Measurements from ENCODE around the gene AKAP1.
"Not testable (repeated sequence)": the region's sequence is repeated elsewhere in the genome, so short reads cannot be mapped to it uniquely, and the experiment has no call there.

AKAP1 gene

DNA sequence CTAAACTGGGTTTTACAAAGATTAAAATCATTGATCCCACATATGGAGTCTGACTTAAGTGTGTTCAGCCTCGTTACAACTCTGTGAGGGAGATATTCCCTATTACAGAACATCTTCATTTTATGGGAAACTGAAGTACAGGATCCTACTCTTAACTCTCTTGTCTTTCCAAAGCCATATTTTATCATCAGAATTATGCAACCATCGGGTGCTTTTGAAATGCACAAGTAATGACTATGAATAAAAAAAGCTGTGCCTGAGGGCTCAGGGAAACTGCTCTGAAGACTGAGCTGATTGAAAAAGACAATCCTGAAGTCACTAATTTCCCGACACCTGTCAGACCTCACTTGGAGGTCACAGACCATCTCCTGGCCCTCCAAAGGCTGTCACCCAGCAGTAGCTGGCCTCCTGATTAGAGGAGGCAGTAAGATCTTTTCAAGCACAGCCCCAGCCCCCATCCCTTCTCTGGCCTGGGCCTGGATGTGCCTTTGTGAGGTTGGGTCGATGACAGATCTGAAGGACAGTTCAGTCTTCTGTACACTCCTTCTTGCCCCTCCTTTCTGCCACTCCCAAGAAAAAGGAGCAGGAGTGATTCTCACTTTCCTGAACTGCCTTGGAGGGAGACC, 5.6 kb downstream of the AKAP1 start:
- H3K9me3 Mint-ChIP-seq, result no peaks in the 10 kb centered on the region
- H3K27me3 Mint-ChIP-seq, result no peaks in the 10 kb centered on the region
- peaks cover 48% of the 10 kb centered on the region for H3K4me1 Mint-ChIP-seq

DNA sequence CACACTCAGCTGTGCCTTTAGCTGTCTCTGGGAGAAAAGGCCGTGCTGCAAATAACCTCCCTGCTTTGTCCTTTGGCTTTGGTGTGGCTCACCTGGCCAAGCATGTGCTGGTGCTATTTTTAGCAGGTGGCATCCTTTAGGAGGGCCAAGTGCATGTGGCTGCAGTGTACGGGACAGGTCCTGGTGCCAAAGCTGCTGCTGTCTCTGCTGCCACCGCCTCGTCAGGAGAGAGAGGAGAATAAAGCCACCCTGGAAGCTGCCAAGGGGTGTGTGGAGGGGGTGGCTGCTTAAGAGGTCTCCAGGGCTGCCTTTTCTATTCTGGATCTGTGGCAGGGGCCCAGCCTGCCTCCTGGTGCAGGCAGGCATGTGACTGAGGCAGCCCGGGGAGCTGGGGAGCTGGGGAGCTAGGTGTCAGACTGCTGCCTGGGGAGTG, 6.2 kb downstream of the AKAP1 start:
- peaks cover 11% of the 10 kb centered on the region for H3K36me3 Mint-ChIP-seq
- H3K27ac Mint-ChIP-seq, result no peak overlapping the region
- no peak overlapping the region for H3K4me3 Mint-ChIP-seq
- H3K4me1 Mint-ChIP-seq, result peaks cover 47% of the 10 kb centered on the region
- H3K27me3 Mint-ChIP-seq, result no peaks in the 10 kb centered on the region
- ATAC-seq, result no peak
- H3K9me3 Mint-ChIP-seq, result no peaks in the 10 kb centered on the region

More for the DNA sequence above, 5.6 kb downstream of the AKAP1 start:
- H3K4me3 Mint-ChIP-seq, result no peak overlapping the region
- H3K27ac Mint-ChIP-seq, result no peak overlapping the region
- H3K36me3 Mint-ChIP-seq, result peaks cover 11% of the 10 kb centered on the region
- no peak for ATAC-seq

DNA sequence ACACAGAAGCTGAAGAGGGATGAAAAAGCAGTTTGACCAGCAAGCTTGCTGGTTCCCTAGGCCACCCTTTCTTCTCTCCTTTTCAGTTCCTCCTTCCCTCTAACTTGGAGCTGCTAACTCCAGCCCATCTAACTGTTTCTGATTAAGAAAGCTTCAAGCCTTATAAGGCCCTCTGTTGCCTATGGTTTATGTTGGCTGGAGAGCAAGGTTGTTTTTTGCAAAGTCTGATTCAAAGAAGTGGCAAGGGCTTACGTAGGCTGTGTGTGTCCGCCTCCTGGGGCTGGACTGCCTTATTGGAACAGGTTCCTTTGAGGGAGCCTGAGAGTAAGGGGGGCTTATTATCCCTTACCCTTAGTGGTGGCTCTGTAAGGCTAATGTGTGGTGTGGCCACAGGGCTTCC, 7.1 kb downstream of the AKAP1 start:
- H3K36me3 Mint-ChIP-seq, result peaks cover 11% of the 10 kb centered on the region
- no peak overlapping the region for H3K27ac Mint-ChIP-seq
- no peaks in the 10 kb centered on the region for H3K27me3 Mint-ChIP-seq
- no peak overlapping the region for H3K4me3 Mint-ChIP-seq
- peaks cover 37% of the 10 kb centered on the region for H3K4me1 Mint-ChIP-seq
- peak; percentile 58 for ATAC-seq
- no peaks in the 10 kb centered on the region for H3K9me3 Mint-ChIP-seq

DNA sequence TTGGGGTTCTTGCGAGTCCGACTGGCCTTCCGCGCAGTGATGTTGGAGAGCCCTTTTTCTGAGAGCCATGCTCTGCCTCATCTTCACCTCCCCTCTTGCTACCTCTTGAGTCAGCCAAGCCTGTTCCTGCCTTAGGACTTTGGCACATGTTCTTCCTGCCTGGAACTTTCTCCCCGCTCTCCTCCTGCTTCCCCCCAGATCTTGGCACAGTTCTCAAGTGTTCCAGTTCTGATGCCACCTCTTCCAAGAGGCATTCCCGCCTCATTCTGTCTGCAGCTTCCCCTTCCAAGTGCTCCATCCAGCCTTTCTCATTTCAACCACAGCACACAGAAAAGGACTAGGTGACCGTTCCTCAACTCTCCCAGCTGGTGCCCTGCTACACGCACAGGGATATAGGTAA, 7.7 kb downstream of the AKAP1 start:
- H3K27me3 Mint-ChIP-seq, result no peaks in the 10 kb centered on the region
- no peaks in the 10 kb centered on the region for H3K9me3 Mint-ChIP-seq
- ATAC-seq, result no peak
- H3K4me3 Mint-ChIP-seq, result no peak overlapping the region
- H3K36me3 Mint-ChIP-seq, result peaks cover 11% of the 10 kb centered on the region
- no peak overlapping the region for H3K27ac Mint-ChIP-seq
- peaks cover 31% of the 10 kb centered on the region for H3K4me1 Mint-ChIP-seq

DNA sequence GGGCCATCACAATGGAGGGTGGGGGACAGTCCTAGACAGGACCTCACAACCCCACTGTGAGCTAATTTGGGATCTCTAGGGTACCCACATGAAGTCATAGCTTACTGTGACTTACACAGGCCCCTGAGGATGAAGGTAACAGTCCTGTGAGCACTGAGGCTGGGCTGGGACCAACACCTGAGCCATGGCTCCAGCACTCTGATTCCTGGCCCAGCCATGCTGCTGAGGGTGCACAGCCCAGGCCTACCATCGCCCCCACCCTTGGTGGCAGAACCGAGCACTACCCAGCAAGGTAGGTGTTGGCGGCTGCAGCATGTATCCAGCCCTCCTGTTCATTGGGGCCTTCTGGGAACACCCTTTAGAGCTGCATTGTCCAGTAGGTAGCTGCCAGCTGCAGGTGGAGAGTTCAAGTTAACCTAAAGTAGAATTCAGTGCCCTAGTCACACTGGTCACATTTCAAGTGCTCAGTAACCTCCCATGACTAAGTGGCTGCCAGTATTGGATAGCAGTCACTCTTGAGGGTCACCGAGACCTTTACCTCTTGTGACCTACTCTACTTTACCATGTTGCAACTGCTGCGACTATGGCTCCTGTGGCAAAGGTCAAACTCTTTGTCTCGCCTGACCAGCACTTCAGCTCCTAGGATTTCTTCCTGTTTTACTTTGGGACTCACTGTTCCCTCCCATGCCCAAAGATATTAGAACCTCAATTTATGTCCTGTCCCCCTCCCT, 11.6 kb downstream of the AKAP1 start:
- Mint-ChIP-seq H3K4me1 (peaks cover 44% of the 10 kb centered on the region), H3K4me3 (no peak overlapping the region), H3K9me3 (no peaks in the 10 kb centered on the region), H3K27me3 (no peaks in the 10 kb centered on the region), H3K27ac (no peak overlapping the region), H3K36me3 (peaks cover 16% of the 10 kb centered on the region)
- ATAC-seq, result no peak

DNA sequence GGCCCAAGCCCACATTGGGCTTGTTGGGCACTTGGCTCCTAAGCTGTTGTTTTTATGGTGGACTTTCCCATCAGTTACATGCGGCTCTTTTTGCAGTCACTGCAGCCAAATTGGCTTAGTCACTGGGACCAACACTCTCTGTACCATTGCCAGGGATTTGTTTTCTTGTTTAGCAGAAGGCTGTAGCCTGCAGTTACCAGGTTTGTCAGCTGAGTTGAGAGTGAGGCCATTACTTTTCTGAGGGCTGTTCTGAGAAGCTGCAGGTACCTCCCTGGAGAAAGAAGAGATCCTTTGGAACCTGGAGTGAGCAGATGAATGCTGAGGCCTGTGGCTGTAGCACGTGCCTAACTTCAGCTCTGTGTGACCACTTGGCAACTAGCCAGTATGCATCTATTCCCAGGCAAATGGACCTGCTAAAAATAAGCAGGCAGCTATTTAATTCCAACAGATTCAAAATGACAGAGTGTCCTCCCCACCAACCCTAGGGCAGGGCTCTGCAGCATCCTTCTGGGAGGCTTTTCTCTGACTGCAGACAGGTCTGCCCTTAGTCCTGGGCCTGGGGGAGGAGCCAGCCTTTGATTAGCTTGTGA, 12.9 kb downstream of the AKAP1 start:
- Mint-ChIP-seq H3K27me3 (no peaks in the 10 kb centered on the region), H3K27ac (no peak overlapping the region), H3K4me1 (peaks cover 51% of the 10 kb centered on the region), H3K9me3 (no peaks in the 10 kb centered on the region), H3K36me3 (peaks cover 13% of the 10 kb centered on the region), H3K4me3 (no peak overlapping the region)
- no peak for ATAC-seq

DNA sequence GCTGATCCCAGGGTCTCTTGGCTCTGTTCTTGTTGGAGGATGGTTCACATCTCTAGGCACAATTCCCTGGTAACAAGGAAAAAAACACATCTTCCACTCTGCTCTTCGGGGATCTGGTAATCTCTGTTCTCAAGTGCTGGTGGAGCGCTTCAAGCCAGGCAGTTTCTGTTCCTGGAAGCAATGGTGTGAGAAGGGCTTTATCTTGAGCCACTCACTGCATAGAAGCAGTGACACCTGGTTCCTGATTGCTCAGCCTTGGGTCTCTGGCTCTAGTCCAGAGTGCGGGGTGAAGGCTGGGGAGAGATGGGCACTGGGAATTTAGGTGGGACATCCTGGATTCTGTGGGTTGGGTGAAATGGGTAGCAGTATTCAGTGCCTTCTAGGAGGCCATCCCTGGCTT, 14.1 kb downstream of the AKAP1 start:
- Mint-ChIP-seq H3K9me3 (no peaks in the 10 kb centered on the region), H3K36me3 (peaks cover 6% of the 10 kb centered on the region), H3K4me1 (peaks cover 40% of the 10 kb centered on the region), H3K27ac (peak overlapping the region; percentile 22), H3K4me3 (no peak overlapping the region), H3K27me3 (no peaks in the 10 kb centered on the region)
- ATAC-seq, result peak; percentile 86

DNA sequence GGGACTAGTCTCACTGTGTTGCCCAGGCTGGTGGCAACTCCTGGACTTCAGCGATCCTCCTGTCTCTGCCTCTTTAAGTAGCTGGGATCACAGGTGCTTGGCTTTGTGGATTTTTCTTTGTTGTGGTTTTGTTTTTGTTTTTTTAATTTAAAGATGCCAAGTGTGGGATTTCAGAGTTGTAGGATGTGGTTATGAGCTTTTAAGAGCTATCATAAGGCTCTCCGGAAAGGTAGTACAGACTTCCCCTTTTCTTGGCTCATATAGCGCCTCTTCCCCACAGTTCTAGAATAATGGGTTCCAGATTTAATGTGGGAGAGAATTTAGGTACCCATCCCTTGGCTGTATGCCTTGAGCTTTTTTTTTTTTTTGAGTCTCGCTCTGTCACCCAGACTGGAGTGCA, 17.1 kb downstream of the AKAP1 start:
- Mint-ChIP-seq H3K27me3 (no peaks in the 10 kb centered on the region), H3K9me3 (no peaks in the 10 kb centered on the region), H3K4me1 (peaks cover 39% of the 10 kb centered on the region), H3K36me3 (peaks cover 23% of the 10 kb centered on the region), H3K27ac (no peak overlapping the region), H3K4me3 (no peak overlapping the region)
- ATAC-seq, result no peak

DNA sequence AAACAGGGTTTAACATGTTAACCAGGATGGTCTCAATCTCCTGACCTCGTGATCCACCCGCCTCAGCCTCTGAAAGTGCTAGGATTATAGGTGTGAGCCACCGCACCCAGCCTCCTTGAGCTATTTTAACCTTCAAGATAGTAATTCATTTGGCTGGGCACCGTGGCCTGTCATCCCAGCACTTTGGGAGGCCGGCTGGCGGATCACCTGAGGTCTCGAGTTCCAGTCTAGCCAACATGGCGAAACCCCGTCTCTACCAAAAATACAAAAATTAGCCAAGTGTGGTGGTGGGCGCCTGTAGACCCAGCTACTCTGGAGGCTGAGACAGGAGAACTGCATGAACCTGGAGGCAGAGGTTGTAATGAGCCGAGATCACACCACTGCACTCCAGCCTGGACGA, 17.6 kb downstream of the AKAP1 start:
- peaks cover 39% of the 10 kb centered on the region for H3K4me1 Mint-ChIP-seq
- H3K27me3 Mint-ChIP-seq, ATAC-seq, H3K27ac Mint-ChIP-seq, H3K9me3 Mint-ChIP-seq, H3K4me3 Mint-ChIP-seq: not testable (repeated sequence)
- H3K36me3 Mint-ChIP-seq, result peaks cover 23% of the 10 kb centered on the region

DNA sequence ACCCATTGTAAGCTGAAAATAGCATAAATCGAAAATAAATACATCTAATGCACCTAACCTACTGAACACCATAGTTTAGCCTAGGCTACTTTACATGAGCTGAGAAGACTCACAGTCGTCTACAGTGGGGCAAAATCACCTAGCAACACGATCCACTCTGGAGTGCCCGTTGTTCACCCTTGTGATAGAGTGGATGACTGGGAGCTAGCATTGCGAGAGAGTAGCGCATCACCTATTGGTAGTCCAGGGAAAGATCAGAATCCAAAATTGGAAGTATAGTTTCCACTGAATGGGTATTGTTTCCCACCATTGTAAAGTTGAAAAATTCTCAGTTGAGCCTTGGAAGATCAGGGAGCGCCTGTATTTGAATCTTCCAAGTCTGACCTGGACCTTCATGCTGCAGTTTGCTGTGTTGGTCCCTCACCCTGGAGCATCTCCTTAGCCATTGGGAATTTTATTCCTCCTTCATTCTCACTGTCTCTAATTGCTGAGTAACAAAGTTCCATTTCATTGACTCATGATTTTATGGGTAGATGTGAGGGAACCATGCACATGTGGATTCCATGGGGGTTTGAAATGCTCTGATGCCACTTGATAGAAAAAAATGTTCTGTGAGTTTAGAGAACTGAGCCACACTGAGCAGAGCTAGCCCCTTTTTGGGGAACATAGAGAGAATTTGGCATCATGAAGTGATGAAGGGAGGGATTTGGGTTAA, 19.6 kb downstream of the AKAP1 start:
- Mint-ChIP-seq H3K36me3 (peaks cover 18% of the 10 kb centered on the region), H3K27ac (no peak overlapping the region), H3K4me1 (peaks cover 23% of the 10 kb centered on the region)

DNA sequence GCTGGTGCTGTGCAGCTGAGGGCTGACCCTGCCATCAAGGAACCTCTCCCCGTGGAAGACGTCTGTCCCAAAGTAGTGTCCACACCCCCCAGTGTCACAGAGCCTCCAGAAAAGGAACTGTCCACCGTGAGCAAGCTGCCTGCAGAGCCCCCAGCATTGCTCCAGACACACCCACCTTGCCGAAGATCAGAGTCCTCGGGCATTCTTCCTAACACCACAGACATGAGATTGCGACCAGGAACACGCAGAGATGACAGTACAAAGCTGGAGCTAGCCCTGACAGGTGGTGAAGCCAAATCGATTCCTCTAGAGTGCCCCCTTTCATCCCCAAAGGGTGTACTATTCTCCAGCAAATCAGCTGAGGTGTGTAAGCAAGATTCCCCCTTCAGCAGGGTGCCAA, 20.5 kb downstream of the AKAP1 start:
- no peak for ATAC-seq
- peaks cover 18% of the 10 kb centered on the region for H3K4me1 Mint-ChIP-seq
- H3K4me3 Mint-ChIP-seq, result no peak overlapping the region
- H3K27ac Mint-ChIP-seq, result peak overlapping the region; percentile 2
- no peaks in the 10 kb centered on the region for H3K9me3 Mint-ChIP-seq
- H3K27me3 Mint-ChIP-seq, result no peaks in the 10 kb centered on the region
- H3K36me3 Mint-ChIP-seq, result peaks cover 18% of the 10 kb centered on the region

More for the DNA sequence above, 19.6 kb downstream of the AKAP1 start:
- Mint-ChIP-seq H3K9me3 (no peaks in the 10 kb centered on the region), H3K27me3 (no peaks in the 10 kb centered on the region), H3K4me3 (no peak overlapping the region)
- ATAC-seq, result no peak

DNA sequence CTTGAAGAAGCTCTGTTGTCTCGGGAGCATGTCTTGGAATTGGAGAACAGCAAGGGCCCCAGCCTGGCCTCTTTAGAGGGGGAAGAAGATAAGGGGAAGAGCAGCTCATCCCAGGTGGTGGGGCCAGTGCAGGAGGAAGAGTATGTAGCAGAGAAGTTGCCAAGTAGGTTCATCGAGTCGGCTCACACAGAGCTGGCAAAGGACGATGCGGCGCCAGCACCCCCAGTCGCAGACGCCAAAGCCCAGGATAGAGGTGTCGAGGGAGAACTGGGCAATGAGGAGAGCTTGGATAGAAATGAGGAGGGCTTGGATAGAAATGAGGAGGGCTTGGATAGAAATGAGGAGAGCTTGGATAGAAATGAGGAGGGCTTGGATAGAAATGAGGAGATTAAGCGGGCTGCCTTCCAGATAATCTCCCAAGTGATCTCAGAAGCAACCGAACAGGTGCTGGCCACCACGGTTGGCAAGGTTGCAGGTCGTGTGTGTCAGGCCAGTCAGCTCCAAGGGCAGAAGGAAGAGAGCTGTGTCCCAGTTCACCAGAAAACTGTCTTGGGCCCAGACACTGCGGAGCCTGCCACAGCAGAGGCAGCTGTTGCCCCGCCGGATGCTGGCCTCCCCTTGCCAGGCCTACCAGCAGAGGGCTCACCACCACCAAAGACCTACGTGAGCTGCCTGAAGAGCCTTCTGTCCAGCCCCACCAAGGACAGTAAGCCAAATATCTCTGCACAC, 21.2 kb downstream of the AKAP1 start:
- Mint-ChIP-seq H3K4me1 (peaks cover 15% of the 10 kb centered on the region), H3K27ac (peak overlapping the region; percentile 2), H3K9me3 (no peaks in the 10 kb centered on the region), H3K27me3 (no peaks in the 10 kb centered on the region), H3K4me3 (no peak overlapping the region), H3K36me3 (peaks cover 20% of the 10 kb centered on the region)
- ATAC-seq, result no peak

DNA sequence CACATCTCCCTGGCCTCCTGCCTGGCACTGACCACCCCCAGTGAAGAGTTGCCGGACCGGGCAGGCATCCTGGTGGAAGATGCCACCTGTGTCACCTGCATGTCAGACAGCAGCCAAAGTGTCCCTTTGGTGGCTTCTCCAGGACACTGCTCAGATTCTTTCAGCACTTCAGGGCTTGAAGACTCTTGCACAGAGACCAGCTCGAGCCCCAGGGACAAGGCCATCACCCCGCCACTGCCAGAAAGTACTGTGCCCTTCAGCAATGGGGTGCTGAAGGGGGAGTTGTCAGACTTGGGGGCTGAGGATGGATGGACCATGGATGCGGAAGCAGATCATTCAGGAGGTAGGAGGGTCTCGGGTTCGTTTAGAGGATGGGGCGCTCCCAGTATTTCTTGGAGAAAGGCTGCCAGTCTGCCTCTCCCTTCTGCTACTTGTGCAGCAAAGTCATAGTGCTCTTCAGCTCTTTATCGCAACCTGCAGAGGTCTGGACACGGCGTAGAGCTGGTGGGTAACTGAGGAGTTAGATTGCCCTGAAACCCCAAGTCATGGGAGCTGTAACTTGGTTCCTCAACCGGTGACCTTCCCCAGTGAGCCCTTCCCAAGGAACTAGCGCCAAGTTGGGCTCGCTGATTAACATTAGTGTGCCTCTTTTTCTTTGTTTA, 21.9 kb downstream of the AKAP1 start:
- H3K27ac Mint-ChIP-seq, result no peak overlapping the region
- H3K4me3 Mint-ChIP-seq, result no peak overlapping the region
- no peak for ATAC-seq
- H3K9me3 Mint-ChIP-seq, result no peaks in the 10 kb centered on the region
- no peaks in the 10 kb centered on the region for H3K27me3 Mint-ChIP-seq
- H3K4me1 Mint-ChIP-seq, result peaks cover 8% of the 10 kb centered on the region
- H3K36me3 Mint-ChIP-seq, result peaks cover 27% of the 10 kb centered on the region

DNA sequence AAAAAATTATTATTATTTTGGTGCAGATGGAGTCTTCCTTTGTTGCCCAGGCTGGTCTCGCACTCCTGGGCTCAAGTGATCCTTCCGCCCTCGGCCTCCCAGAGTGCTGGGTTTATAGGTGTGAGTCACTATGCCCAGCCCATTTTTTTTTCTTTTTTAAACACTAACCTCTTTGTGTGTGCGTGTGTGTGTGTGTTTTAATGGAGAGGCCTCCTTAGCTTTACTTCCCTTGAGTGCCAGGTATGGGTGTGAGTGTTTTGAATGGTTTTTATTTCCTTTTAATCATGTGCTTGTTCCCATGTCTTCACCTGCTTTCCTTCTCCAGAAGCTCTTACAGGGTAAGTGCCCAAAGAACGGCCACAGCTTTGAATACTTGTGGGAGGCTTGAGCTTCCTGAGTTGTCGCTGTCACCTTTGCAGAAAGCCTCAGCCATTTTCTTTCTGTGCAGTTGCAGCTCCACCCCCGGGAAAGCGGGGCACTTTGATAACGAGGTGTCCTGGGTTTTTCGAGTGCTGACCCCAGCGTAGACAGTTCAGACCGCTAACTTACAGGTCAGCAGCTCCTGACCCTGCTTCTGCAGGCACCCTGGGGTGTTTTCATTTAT, 22.6 kb downstream of the AKAP1 start:
- ATAC-seq, result no peak
- Mint-ChIP-seq H3K27me3 (no peaks in the 10 kb centered on the region), H3K36me3 (peaks cover 33% of the 10 kb centered on the region), H3K27ac (no peak overlapping the region), H3K4me3 (no peak overlapping the region), H3K9me3 (no peaks in the 10 kb centered on the region), H3K4me1 (peaks cover 2% of the 10 kb centered on the region)
